ENCODE data around the gene GPRC5B. TPM values are rescaled to one million over a fixed set of nuclear protein-coding genes. Genes with fewer than 3 reads are reported as not detected.
A peak's percentile ranks its signal among the peaks of the same experiment; 100 is the strongest.

GPRC5B gene
- total and polyA plus RNA-seq, 2 donors (not counting 3 experiments of a cell fraction or from before 2014, with no cell fraction given) = 42.3 TPM

DNA sequence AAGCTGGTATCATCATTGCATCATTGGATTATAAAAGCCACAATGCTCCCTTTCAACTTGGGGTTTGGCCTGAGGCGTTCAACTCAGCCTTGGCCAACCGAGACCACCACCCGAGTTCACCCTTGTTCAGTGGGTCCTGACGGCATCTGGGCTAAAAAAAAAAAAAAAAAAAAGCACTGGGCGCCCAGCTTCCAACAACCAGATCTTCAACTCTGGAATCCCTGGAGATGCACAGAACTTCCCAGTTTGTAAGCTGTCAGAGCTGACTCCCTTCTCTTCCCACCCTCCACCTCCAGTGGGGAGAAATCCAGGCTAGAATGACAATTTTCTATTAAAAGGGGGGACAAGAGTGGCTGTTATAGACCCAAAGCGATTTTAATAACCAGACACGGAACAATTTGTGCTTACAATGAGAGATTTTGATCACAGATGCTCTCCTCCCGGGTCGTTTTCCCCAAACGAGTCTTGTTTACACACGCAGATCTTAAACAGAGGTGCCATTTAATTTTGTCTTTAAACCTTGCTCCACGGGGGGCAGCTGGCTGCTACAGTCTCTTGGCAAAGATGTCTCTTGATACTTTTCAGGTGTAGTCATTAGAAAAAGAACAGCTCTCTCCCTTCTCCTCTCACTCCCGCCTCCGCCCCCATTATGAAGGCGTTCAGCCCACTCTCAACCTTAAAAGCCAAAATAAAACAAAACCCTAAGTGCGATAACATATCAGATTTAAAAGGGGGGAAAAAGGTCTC, 26.9 kb downstream of the GPRC5B start:
- Histone ChIP-seq H3K4me3 (replicated peaks in 1 of 3; ENCODE audit: insufficient read depth in 1 of 3, low read depth in 1 of 3, low read length in 3 of 3) (no peak overlapping the region), H3K27me3 (ENCODE audit: control insufficient read depth in 2 of 2, insufficient read depth in 2 of 2, low read length in 2 of 2) (no peaks in the 10 kb centered on the region), H3K36me3 (ENCODE audit: control insufficient read depth in 2 of 2, extremely low read depth in 1 of 2, insufficient read depth in 2 of 2, low read length in 2 of 2) (peaks cover 0 to 2% of the 10 kb centered on the region in 2 experiments), H3K79me2 (ENCODE audit: control insufficient read depth, insufficient read depth, low read length) (no peaks in the 10 kb centered on the region), H3K9me3 (replicated peaks; ENCODE audit: control insufficient read depth, insufficient read depth, low read length) (no peaks in the 10 kb centered on the region), H3K4me2 (ENCODE audit: insufficient read depth, low read length) (no peak overlapping the region), H4K20me1 (replicated peaks; ENCODE audit: control insufficient read depth, extremely low read depth, insufficient read depth, low read length) (no peaks in the 10 kb centered on the region), H3K4me1 (ENCODE audit: control insufficient read depth, extremely low read depth, insufficient read depth, low read length) (no peaks in the 10 kb centered on the region), H3K9ac (replicated peaks; ENCODE audit: extremely low read depth, insufficient read depth, low read length) (no peak overlapping the region), H3K27ac (ENCODE audit: insufficient read depth, low read depth, low read length) (no peak overlapping the region), H2AFZ (ENCODE audit: low read depth, low read length) (peak overlapping the region; percentile 28), H3K9me1 (replicated peaks; ENCODE audit: control insufficient read depth, extremely low read depth, insufficient read depth, low read length) (no peaks in the 10 kb centered on the region)
- no peak for DNase-seq (ENCODE audit: low read depth, low spot score)
- intact Hi-C loops (cut with micrococcal nuclease) (no loop called here), dilution Hi-C loops (cut with MboI; ENCODE audit: extremely low pct_ligation_motif_present, low sequenced_read_pairs) (no loop called here)
- ChIA-PET POLR2A (interaction anchor here (1.1 kb wide), 1 partner anchor 109 kb away, joined by 3 read pairs; no protein-coding TSS in a partner anchor), CTCF (interaction anchor here (0.6 to 1.2 kb wide), 4 partner anchors 41 to 257 kb away, joined by 3 to 4 read pairs (median 4); partner anchors contain the start of genes IQCK and KNOP1)
- TF ChIP-seq GATA2 (IDR thresholded peaks at IDR 0.05; ENCODE audit: insufficient read depth, insufficient read length, low read depth, low read length) (no peak), FOS (IDR thresholded peaks at IDR 0.05; ENCODE audit: borderline replicate concordance, insufficient read depth, low read length) (no peak), CTCF (IDR thresholded peaks at IDR 0.05; ENCODE audit: extremely low read depth in 1 of 2, insufficient read depth in 1 of 2, low read depth in 1 of 2, low read length in 2 of 2) (no peak), EZH2 (IDR thresholded peaks at IDR 0.05; ENCODE audit: borderline replicate concordance, low read depth, low read length, severe bottlenecking) (no peak), JUN (IDR thresholded peaks at IDR 0.05; ENCODE audit: borderline replicate concordance, insufficient read depth, insufficient read length, low read depth) (no peak), MYC (IDR thresholded peaks at IDR 0.05; ENCODE audit: low read depth, low read length) (no peak), POLR2AphosphoS5 (IDR thresholded peaks at IDR 0.05; ENCODE audit: insufficient read depth, low read depth, low read length) (no peak), POLR2A (IDR thresholded peaks at IDR 0.05; ENCODE audit: low read depth, low read length) (no peak)
- TF ChIP-seq, protein P1, sequence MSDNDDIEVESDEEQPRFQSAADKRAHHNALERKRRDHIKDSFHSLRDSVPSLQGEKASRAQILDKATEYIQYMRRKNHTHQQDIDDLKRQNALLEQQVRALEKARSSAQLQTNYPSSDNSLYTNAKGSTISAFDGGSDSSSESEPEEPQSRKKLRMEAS (IDR thresholded peaks at IDR 0.05; ENCODE audit: insufficient read depth, insufficient read length) = no peak
- no peak for FAIRE-seq
- BruUV-seq (replicated peaks) = TSS peak; percentile 26

Data from endothelial cell of umbilical vein (primary cell).